Colonic mucosa (tissue), 4 donors: ENCODE data around the gene OGA. TPM values are rescaled to one million over a fixed set of nuclear protein-coding genes. Genes with fewer than 3 reads are reported as not detected.

ENCODE experiments used
- DNase-seq: peaks from one replicate; pipeline ENCODE4 v3.0.0-alpha.2; 2020
- H3K27ac ChIP-seq: fragments of 200-600 bp; one replicate; pipeline ENCODE4 v1.8.0; 2021
- H3K27me3 ChIP-seq: fragments of 200-600 bp; one replicate; pipeline ENCODE4 v1.8.0; 2021
- H3K36me3 ChIP-seq: fragments of 200-600 bp; one replicate; pipeline ENCODE4 v1.8.0; 2021
- H3K4me1 ChIP-seq: fragments of 200-600 bp; one replicate; pipeline ENCODE4 v1.8.0; 2021; ENCODE audit warnings: mild to moderate bottlenecking
- H3K4me3 ChIP-seq: fragments of 200-600 bp; one replicate; pipeline ENCODE4 v1.8.0; 2021
- H3K9ac ChIP-seq, 2 donors: one replicate each; pipeline ENCODE4 v1.7.0; 2013; ENCODE audit warnings: control low read depth in 2 of 2, low read depth in 2 of 2, low read length in 2 of 2
- H3K9me3 ChIP-seq: fragments of 200-600 bp; one replicate; pipeline ENCODE4 v1.8.0; 2021
- CTCF ChIP-seq: fragments of 200-600 bp; IDR thresholded peaks from one replicate; pipeline ENCODE4 v1.8.0; 2022; ENCODE audit warnings: antibody characterized with exemption, mild to moderate bottlenecking
- intact Hi-C: fragments of 100-400 bp; cut with DNase I; formaldehyde crosslinking; loops from one replicate; pipeline ENCODE4 v1.14.1; 2022
- total RNA-seq, 2 donors: library from RNA; stranded (reverse); fragmentation: NEBNext Ultra II Directional in 1 of 2; extraction: Animal tissue kit (Norgen Biotek cat#: 25700) in 1 of 2; gene quantifications; one replicate each; pipeline ENCODE4 v1.2.1, GENCODE V29; 2021
- donor health status: healthy.
- donor health status: DM: no; HTN: no; CAD: no.
- donor health status: DM: no; HTN: no; CAD: no.

The OGA gene
- total RNA-seq, 2 donors from 2014 or later = 70.4 to 77.8 TPM

GRCh38 chr10:101772017-101772894 lies 46.0 kb downstream of the OGA start:
- H3K9me3 ChIP-seq = no peaks in the 10 kb centered on the region
- DNase-seq = no peak
- H3K27me3 ChIP-seq = peaks cover 50% of the 10 kb centered on the region
- H3K4me3 ChIP-seq = no peak overlapping the region
- H3K27ac ChIP-seq = no peak overlapping the region
- H3K9ac ChIP-seq = no peak overlapping the region
- no peak for TF ChIP-seq CTCF
- no peaks in the 10 kb centered on the region for H3K4me1 ChIP-seq
- intact Hi-C loops = loop anchor here (10.0 kb wide), 1 partner anchor 557 kb away; no protein-coding TSS in a partner anchor
- H3K36me3 ChIP-seq = no peaks in the 10 kb centered on the region

- Histone ChIP-seq H3K36me3 (no peaks in the 10 kb centered on the region), H3K4me3 (no peak overlapping the region), H3K4me1 (no peaks in the 10 kb centered on the region), H3K9ac (no peak overlapping the region), H3K9me3 (no peaks in the 10 kb centered on the region), H3K27ac (no peak overlapping the region), H3K27me3 (peaks cover 48% of the 10 kb centered on the region)
- TF ChIP-seq CTCF = no peak
- no peak for DNase-seq
- intact Hi-C loops = loop anchor here (10.0 kb wide), 1 partner anchor 557 kb away; no protein-coding TSS in a partner anchor
Observed at GRCh38 chr10:101771380-101771779, 46.9 kb downstream of the OGA start.

GRCh38 chr10:101770331-101771215 lies 47.7 kb downstream of the OGA start:
- H3K36me3 ChIP-seq = no peaks in the 10 kb centered on the region
- H3K4me3 ChIP-seq = no peak overlapping the region
- no peak overlapping the region for H3K9ac ChIP-seq
- no peaks in the 10 kb centered on the region for H3K9me3 ChIP-seq
- H3K27me3 ChIP-seq = peaks cover 43% of the 10 kb centered on the region
- H3K4me1 ChIP-seq = no peaks in the 10 kb centered on the region
- intact Hi-C loops = loop anchor here (10.0 kb wide), 1 partner anchor 556 kb away; no protein-coding TSS in a partner anchor
- H3K27ac ChIP-seq = no peak overlapping the region
- no peak for TF ChIP-seq CTCF
- DNase-seq = no peak

GRCh38 chr10:101769541-101770180 lies 48.6 kb downstream of the OGA start:
- Histone ChIP-seq H3K27ac (no peak overlapping the region), H3K4me1 (no peaks in the 10 kb centered on the region), H3K9me3 (no peaks in the 10 kb centered on the region), H3K36me3 (no peaks in the 10 kb centered on the region), H3K9ac (no peak overlapping the region), H3K27me3 (peaks cover 34% of the 10 kb centered on the region), H3K4me3 (no peak overlapping the region)
- intact Hi-C loops = loop anchor here (10.0 kb wide), 1 partner anchor 555 kb away; no protein-coding TSS in a partner anchor
- TF ChIP-seq CTCF = no peak
- DNase-seq = no peak

- no peak for TF ChIP-seq CTCF
- no peak overlapping the region for H3K27ac ChIP-seq
- peaks cover 25% of the 10 kb centered on the region for H3K27me3 ChIP-seq
- no peaks in the 10 kb centered on the region for H3K4me1 ChIP-seq
- H3K36me3 ChIP-seq = no peaks in the 10 kb centered on the region
- no peak overlapping the region for H3K9ac ChIP-seq
- no peak for DNase-seq
- no peaks in the 10 kb centered on the region for H3K9me3 ChIP-seq
- intact Hi-C loops = no loop called here
- H3K4me3 ChIP-seq = no peak overlapping the region
Observed at GRCh38 chr10:101768791-101769170, 49.5 kb downstream of the OGA start.
